GM12874 (cell line): ENCODE data around the gene PTPN13.

Experiments
- TF ChIP-seq, protein P1 (sequence below): IDR thresholded peaks from 2 replicates; pipeline ENCODE4 v1.5.1; 2011; ENCODE audit warnings: low read depth, mild to moderate bottlenecking, control low read depth, low read length, moderate library complexity; ENCODE audit not compliant: insufficient read depth

Gene PTPN13

DNA sequence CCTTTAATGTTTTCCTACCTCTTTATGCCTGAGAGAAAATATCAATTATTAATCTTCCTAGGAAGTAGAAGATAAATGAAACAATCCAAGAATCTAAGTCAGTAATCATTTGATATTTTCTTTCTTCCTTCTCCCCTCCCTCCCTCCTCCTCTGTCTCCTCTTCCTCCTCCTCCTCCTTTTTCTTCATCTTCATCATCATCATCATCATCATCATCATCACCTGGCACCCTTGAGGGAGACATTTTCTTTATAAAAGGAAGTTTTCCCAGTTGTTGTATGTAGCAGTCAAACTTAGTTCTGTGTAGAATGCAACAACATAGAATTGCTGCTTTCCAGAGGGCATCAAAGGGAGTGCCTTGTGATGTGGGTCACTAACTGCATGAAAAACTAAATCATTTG lies 155.0 kb downstream of the PTPN13 start:
- TF ChIP-seq, protein P1, sequence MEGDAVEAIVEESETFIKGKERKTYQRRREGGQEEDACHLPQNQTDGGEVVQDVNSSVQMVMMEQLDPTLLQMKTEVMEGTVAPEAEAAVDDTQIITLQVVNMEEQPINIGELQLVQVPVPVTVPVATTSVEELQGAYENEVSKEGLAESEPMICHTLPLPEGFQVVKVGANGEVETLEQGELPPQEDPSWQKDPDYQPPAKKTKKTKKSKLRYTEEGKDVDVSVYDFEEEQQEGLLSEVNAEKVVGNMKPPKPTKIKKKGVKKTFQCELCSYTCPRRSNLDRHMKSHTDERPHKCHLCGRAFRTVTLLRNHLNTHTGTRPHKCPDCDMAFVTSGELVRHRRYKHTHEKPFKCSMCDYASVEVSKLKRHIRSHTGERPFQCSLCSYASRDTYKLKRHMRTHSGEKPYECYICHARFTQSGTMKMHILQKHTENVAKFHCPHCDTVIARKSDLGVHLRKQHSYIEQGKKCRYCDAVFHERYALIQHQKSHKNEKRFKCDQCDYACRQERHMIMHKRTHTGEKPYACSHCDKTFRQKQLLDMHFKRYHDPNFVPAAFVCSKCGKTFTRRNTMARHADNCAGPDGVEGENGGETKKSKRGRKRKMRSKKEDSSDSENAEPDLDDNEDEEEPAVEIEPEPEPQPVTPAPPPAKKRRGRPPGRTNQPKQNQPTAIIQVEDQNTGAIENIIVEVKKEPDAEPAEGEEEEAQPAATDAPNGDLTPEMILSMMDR: no peak

DNA sequence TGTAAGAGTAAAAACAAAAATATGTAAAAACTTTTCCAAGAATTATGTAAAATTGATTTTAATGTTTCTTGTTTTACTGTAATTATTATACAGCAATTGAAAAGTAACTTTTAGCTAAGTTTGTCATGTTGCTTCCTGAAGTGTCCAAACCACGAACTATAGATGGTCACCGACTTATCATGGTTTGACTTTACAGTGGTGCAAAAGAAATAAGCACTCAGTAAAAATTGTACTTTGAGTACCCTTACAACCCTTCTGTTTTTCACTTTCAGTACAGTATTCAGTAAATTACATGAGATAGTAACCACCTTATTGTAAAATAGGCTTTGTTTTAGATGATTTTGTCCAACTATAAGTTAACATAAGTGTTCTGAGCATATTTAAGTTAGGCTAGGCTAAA lies 161.3 kb downstream of the PTPN13 start:
- TF ChIP-seq, protein P1: no peak

- TF ChIP-seq, protein P1: no peak
These were observed 163.4 kb downstream of the PTPN13 start for GRCh38 chr4:86757468-86757867.

DNA sequence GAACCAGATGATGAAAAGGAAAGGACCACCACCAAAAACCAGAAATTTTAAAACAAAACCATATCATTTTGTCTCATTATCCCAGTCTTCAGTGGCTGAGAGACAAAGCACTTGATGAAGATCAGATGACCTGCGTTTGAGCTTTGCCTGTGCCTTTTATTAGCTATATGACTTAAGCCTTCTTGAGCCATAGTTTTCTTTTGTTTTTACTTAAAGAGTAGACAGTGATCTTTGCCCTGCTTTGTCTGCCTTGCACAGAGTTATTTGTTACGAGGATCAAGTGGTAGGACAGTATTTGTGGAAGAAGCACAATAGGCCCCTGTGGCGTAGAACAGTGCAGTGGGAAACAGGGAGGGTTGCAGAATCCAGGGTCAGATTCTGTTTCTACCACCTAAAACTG lies 165.2 kb downstream of the PTPN13 start:
- TF ChIP-seq, protein P1: no peak

GRCh38 chr4:86762649-86763048 lies 168.5 kb downstream of the PTPN13 start:
- TF ChIP-seq, protein P1: no peak

GRCh38 chr4:86769794-86770193 lies 175.7 kb downstream of the PTPN13 start:
- TF ChIP-seq, protein P1: no peak

DNA sequence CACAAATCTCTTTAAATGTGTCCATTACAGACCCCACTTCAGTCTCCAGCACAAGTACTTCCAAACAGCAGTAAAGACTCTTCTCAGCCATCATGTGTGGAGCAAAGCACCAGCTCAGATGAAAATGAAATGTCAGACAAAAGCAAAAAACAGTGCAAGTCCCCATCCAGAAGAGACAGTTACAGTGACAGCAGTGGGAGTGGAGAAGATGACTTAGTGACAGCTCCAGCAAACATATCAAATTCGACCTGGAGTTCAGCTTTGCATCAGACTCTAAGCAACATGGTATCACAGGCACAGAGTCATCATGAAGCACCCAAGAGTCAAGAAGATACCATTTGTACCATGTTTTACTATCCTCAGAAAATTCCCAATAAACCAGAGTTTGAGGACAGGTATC lies 177.0 kb downstream of the PTPN13 start:
- TF ChIP-seq, protein P1: no peak

DNA sequence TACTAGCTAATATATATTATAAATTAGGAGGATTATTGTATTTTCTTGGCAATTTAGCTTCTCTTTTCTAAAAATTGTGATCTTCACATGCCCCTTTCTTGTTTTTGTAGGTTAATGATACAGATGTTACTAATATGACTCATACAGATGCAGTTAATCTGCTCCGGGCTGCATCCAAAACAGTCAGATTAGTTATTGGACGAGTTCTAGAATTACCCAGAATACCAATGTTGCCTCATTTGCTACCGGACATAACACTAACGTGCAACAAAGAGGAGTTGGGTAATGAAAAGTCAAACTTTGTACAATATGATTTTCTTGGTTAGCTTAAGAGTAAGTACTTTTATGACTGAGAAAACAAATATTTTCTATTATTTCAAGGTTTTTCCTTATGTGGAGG lies 180.9 kb downstream of the PTPN13 start:
- TF ChIP-seq, protein P1: no peak
